HAP-1 (cell line): ENCODE measurements around the gene MYO15A.
A peak's percentile ranks its signal among the peaks of the same experiment; 100 is the strongest.

ENCODE experiments used
- DNase-seq, 2 experiments: peaks; one replicate each; pipeline ENCODE4 v3.0.0-alpha.2; 2016 to 2020; ENCODE audit warnings: low spot score in 2 of 2
- H3K27me3 ChIP-seq: fragments of 250-450 bp; sonication (Bioruptor Pico); 2 replicates; pipeline ENCODE4 v1.5.1; 2020; ENCODE audit warnings: low read depth, mild to moderate bottlenecking, moderate library complexity
- H3K36me3 ChIP-seq: fragments of 250-450 bp; sonication (Bioruptor Pico); replicated peaks from 2 replicates; pipeline ENCODE4 v1.5.1; 2020; ENCODE audit warnings: mild to moderate bottlenecking
- H3K4me1 ChIP-seq: fragments of 250-450 bp; sonication (Bioruptor Pico); 2 replicates; pipeline ENCODE4 v1.5.1; 2020; ENCODE audit warnings: mild to moderate bottlenecking
- H3K4me3 ChIP-seq: fragments of 250-450 bp; sonication (Bioruptor Pico); 2 replicates; pipeline ENCODE4 v1.5.1; 2020; ENCODE audit warnings: mild to moderate bottlenecking, moderate library complexity
- H3K9me3 ChIP-seq: fragments of 250-450 bp; sonication (Bioruptor Pico); 2 replicates; pipeline ENCODE4 v1.5.1; 2020; ENCODE audit warnings: mild to moderate bottlenecking, moderate library complexity
- in situ Hi-C: fragments of 300-500 bp; cut with MboI; formaldehyde crosslinking; loops from 3 replicates; pipeline ENCODE4 v1.14.3; 2020; ENCODE audit warnings: low sequenced_read_pairs, inconsistent platforms, mixed read lengths

The MYO15A gene

GRCh38 chr17:18144855-18145254 is 36.3 kb downstream of the MYO15A start:
- in situ Hi-C loops, result no loop called here
- H3K36me3 ChIP-seq, result no peaks in the 10 kb centered on the region
- DNase-seq, result no peak

GRCh38 chr17:18145811-18146210 is 37.3 kb downstream of the MYO15A start:
- no peaks in the 10 kb centered on the region for H3K4me1 ChIP-seq
- DNase-seq, result no peak
- H3K4me3 ChIP-seq, result no peak overlapping the region
- no peaks in the 10 kb centered on the region for H3K9me3 ChIP-seq
- no peaks in the 10 kb centered on the region for H3K36me3 ChIP-seq
- in situ Hi-C loops, result no loop called here
- no peaks in the 10 kb centered on the region for H3K27me3 ChIP-seq

More at GRCh38 chr17:18144855-18145254, 36.3 kb downstream of the MYO15A start:
- Histone ChIP-seq H3K4me3 (no peak overlapping the region), H3K27me3 (no peaks in the 10 kb centered on the region), H3K4me1 (no peaks in the 10 kb centered on the region), H3K9me3 (no peaks in the 10 kb centered on the region)

DNA sequence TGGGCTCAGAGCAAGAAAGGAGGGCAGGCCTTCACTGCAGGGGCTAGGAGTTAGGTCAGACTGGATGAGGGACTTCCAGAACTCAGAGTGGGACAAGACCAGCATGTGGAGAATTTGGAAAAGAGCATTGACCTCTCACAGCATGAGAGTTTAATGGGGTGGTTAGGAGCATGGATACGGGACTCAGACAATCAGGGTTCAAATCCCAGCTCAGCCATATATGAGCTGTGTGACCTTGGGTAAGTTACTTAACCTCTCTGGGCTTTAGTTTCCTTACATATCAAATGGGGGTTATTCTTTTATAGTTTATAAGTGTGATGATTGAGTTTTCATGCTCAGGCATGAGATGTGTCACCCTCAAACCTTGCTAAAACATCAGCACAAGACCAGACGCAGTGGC is 37.7 kb downstream of the MYO15A start:
- no peak for DNase-seq
- Histone ChIP-seq H3K4me1 (no peaks in the 10 kb centered on the region), H3K9me3 (no peaks in the 10 kb centered on the region), H3K27me3 (no peaks in the 10 kb centered on the region), H3K4me3 (no peak overlapping the region), H3K36me3 (no peaks in the 10 kb centered on the region)
- in situ Hi-C loops, result no loop called here

GRCh38 chr17:18146980-18147379 is 38.4 kb downstream of the MYO15A start:
- in situ Hi-C loops, result no loop called here
- no peaks in the 10 kb centered on the region for H3K9me3 ChIP-seq

DNA sequence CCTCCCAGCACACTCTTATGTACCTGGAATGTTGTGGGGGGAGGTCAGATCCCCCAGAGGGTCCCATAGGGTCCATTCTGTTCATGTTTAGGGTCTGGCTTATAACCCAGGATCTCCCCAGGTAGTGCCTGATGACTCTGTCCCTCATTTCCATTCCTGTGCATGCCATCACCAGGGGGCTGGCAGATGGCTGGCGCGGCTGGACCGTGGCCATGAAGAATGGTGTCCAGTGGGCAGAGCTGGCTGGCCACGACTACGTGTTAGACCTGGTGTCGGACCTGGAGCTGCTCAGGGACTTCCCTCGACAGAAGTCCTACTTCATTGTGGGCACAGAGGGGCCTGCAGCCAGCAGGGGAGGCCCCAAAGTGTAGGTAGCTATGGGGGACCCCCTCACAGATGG is 40.0 kb downstream of the MYO15A start:
- DNase-seq, result no peak
- H3K4me1 ChIP-seq, result no peaks in the 10 kb centered on the region
- no peak overlapping the region for H3K4me3 ChIP-seq
- in situ Hi-C loops, result no loop called here
- H3K27me3 ChIP-seq, result no peaks in the 10 kb centered on the region
- H3K36me3 ChIP-seq, result no peaks in the 10 kb centered on the region
- H3K9me3 ChIP-seq, result no peaks in the 10 kb centered on the region

More at GRCh38 chr17:18146980-18147379, 38.4 kb downstream of the MYO15A start:
- Histone ChIP-seq H3K4me3 (no peak overlapping the region), H3K4me1 (no peaks in the 10 kb centered on the region), H3K36me3 (no peaks in the 10 kb centered on the region), H3K27me3 (no peaks in the 10 kb centered on the region)
- no peak for DNase-seq

GRCh38 chr17:18151290-18151689 is 42.7 kb downstream of the MYO15A start:
- Histone ChIP-seq H3K9me3 (no peaks in the 10 kb centered on the region), H3K27me3 (no peaks in the 10 kb centered on the region), H3K4me1 (no peaks in the 10 kb centered on the region), H3K4me3 (no peak overlapping the region), H3K36me3 (no peaks in the 10 kb centered on the region)
- DNase-seq, result no peak
- in situ Hi-C loops, result no loop called here

DNA sequence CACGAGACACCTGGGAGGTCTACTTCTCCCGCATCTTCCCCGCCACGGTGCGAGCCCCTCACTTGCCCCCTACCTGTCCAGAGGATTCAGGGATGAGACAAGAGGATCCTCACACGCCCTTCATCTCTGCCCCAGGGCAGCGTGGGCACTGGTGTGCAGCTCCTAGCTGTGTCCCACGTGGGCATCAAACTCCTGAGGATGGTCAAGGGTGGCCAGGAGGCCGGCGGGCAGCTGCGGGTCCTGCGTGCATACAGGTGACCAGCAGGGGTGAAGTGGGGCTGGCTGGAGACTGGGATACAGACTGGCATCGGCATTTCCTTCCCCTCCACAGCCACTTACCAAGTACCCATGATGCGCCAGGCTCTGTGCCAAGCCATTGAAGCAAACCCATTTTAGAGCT is 46.6 kb downstream of the MYO15A start:
- DNase-seq, result no peak
- in situ Hi-C loops, result no loop called here
- Histone ChIP-seq H3K4me3 (no peak overlapping the region), H3K27me3 (no peaks in the 10 kb centered on the region), H3K4me1 (no peaks in the 10 kb centered on the region), H3K36me3 (no peaks in the 10 kb centered on the region), H3K9me3 (no peaks in the 10 kb centered on the region)

DNA sequence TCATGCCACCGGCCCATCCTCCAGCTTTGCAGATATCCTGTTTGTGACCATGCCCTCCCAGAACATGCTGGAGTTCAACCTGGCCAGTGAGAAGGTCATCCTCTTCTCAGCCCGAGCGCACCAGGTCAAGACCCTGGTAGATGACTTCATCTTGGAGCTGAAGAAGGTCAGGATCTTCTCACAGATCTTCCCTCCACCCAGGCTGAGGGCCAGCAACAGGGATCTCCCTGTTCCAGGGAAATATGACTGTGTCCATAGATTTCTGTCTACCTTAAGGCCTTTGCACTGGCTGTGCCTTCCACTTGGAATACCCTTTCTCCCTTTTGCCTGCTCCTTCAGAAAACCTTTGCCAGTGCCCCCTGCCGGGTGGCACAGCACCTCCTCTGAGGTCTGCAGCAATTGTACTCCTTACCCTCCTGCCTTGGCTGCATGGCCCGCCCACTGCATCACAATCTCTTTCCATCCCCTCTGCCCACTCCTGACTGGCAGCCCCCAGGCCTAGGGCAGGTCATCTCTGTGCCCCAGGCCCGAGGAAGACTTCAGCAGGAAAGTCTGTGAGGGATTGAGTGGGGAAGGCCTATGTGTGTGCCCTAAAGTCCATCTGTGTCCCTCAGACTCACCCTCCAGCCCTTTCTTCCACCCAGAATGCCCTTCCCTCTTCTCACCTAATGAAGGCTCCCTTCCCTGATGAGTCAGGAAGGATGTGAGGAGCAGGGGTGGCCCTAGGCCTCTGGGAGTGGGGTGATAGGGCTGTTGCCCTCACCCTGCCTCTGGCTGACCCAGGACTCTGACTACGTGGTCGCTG is 47.8 kb downstream of the MYO15A start:
- in situ Hi-C loops, result no loop called here
- Histone ChIP-seq H3K9me3 (no peaks in the 10 kb centered on the region), H3K4me1 (no peaks in the 10 kb centered on the region), H3K4me3 (no peak overlapping the region), H3K36me3 (no peaks in the 10 kb centered on the region), H3K27me3 (no peaks in the 10 kb centered on the region)
- no peak for DNase-seq

- Histone ChIP-seq H3K4me3 (no peak overlapping the region), H3K9me3 (no peaks in the 10 kb centered on the region), H3K27me3 (no peaks in the 10 kb centered on the region), H3K36me3 (no peaks in the 10 kb centered on the region), H3K4me1 (no peaks in the 10 kb centered on the region)
- no peak for DNase-seq
- in situ Hi-C loops, result no loop called here
These were observed 48.4 kb downstream of the MYO15A start for GRCh38 chr17:18156976-18157280.

DNA sequence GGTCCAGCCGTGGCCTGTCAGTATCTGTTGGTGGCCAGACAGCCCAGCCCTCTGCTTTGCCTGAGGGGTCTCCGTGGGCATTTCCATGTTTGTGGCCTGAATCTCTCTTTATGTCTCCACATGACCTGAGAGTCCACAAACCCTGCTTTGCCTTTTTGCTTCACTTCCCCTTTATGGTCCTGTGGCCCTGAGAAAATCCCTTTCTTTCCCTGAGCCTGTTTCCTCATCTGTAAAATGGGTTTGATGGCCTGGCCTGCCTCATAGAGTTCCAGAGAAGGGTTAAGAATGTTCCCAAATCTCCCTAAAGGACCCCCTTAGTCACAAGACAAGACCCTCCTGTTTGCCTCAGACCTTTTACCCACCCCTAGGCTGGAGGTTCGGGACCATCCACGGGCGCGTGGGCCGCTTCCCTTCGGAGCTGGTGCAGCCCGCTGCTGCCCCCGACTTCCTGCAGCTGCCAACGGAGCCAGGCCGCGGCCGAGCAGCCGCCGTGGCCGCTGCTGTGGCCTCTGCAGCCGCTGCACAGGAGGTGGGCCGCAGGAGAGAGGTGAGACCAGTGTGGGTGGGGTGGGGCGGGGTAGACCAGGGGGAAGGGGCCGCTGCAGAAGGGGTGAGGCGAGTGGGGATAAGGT is 48.9 kb downstream of the MYO15A start:
- H3K9me3 ChIP-seq, result no peaks in the 10 kb centered on the region
- no peaks in the 10 kb centered on the region for H3K4me1 ChIP-seq
- H3K36me3 ChIP-seq, result no peaks in the 10 kb centered on the region
- in situ Hi-C loops, result no loop called here
- no peak overlapping the region for H3K4me3 ChIP-seq
- no peaks in the 10 kb centered on the region for H3K27me3 ChIP-seq
- DNase-seq, result no peak

- no peaks in the 10 kb centered on the region for H3K27me3 ChIP-seq
- no peak overlapping the region for H3K4me3 ChIP-seq
- no peaks in the 10 kb centered on the region for H3K4me1 ChIP-seq
- no peaks in the 10 kb centered on the region for H3K9me3 ChIP-seq
- H3K36me3 ChIP-seq, result no peaks in the 10 kb centered on the region
- in situ Hi-C loops, result no loop called here
- DNase-seq, result peak in 1 of 2 experiments; percentile 85
These were observed 49.6 kb downstream of the MYO15A start for GRCh38 chr17:18158022-18158600.

- in situ Hi-C loops, result no loop called here
- Histone ChIP-seq H3K4me1 (no peaks in the 10 kb centered on the region), H3K4me3 (no peak overlapping the region), H3K9me3 (no peaks in the 10 kb centered on the region), H3K27me3 (no peaks in the 10 kb centered on the region), H3K36me3 (no peaks in the 10 kb centered on the region)
- no peak for DNase-seq
These were observed 51.1 kb downstream of the MYO15A start for GRCh38 chr17:18159551-18160120.

GRCh38 chr17:18160128-18160856 is 51.7 kb downstream of the MYO15A start:
- Histone ChIP-seq H3K9me3 (no peaks in the 10 kb centered on the region), H3K4me3 (no peak overlapping the region), H3K4me1 (no peaks in the 10 kb centered on the region), H3K36me3 (no peaks in the 10 kb centered on the region), H3K27me3 (no peaks in the 10 kb centered on the region)
- in situ Hi-C loops, result no loop called here
- DNase-seq, result no peak
